Measurements from ENCODE around the gene CELF4.

CELF4 gene

DNA sequence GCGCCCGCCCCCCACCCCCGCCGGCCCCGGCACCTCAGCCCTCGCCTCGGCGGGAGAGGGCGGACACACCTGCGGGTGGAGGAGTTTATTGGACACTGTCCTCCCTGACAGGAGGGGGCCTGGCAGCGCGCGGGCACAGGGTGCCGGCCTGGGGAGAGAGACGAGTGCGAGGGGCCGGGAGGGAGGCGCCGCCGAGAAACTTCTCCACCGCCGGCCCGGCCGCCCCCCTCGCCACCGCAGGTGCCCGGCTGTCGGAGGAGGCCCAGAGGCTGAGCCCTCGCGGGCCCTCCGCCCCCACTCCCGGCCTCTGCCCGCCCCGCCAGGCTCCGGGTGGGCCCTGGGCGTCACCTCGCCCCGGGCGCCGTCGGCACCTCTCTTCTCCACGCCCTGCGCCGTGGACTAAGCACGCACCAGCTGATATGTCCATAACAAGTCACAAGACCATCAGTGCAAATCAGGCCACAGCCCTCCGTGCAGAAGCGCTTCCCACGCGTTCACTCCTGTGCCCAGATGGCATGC lies 311.3 kb downstream of the CELF4 start:
- no peak for TF ChIP-seq Cebpa-rat (IDR thresholded peaks at IDR 0.05)
- Histone ChIP-seq H3K4me2 (peak overlapping the region; percentile 41 to 66 (median 54); a peak in 18 of 22 replicates), H4K20me1 (peaks cover 0 to 6% (median 0%) of the 10 kb centered on the region in 11 experiments; a peak in 1 of 22 replicates), H3K9ac (peak overlapping the region in 1 of 11 experiments; percentile 54; a peak in 1 of 22 replicates), H3K36me3 (no peaks in the 10 kb centered on the region), H3K4me3 (peak overlapping the region in 7 of 10 experiments; percentile 26 to 51 (median 43); a peak in 8 of 20 replicates), H3K27ac (no peak overlapping the region), H3K4me1 (peaks cover 0 to 22% (median 6%) of the 10 kb centered on the region in 10 experiments; a peak in 10 of 20 replicates), H3K9me3 (replicated peaks in 1 of 11) (no peaks in the 10 kb centered on the region), H3K27me3 (peaks cover 0 to 26% (median 14%) of the 10 kb centered on the region in 11 experiments; a peak in 18 of 22 replicates)

DNA sequence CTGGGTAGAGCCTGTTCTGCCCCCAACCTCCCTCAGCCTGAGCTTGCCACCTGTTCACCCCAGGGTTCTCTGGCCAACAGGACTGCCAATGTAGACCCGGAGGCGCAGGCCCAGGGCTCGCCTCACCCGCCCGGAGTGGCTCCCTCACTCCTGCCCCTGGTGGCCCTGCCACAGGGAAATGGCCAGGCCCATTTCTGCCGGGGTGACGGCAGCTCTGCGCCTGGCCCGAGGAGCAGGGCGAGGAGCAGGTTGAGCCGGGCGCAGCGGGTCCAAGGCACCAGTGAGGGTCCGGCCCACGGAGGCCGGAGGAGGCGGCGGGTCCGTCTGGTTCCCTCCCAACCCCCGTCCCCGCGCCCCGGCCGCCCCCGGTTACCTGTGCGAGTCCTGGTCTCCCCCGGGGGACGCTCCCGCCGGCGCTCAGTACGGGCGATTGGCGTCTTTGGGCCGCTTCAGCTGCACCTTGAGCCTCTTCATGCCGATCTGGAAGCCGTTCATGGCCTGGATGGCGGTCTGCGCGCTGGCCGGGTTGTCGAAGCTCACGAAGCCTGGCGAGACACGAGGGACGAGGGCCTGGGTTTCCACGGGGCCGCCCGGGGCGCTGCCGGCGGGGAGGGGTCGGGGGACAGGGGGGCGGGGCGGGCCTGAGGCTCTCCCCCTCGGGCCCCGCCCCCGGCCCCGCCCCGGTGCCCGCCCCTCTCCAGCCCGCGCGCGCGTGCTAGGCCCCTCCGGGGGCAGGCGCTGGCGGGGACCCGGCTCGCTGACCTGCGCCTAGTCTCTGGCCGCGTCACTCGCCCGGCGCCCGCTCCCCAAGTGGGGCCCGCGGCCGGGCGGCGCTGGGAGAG lies 312.0 kb downstream of the CELF4 start:
- Histone ChIP-seq H3K9me3 (replicated peaks in 1 of 11) (no peaks in the 10 kb centered on the region), H3K27ac (no peak overlapping the region), H3K9ac (no peak overlapping the region), H3K36me3 (no peaks in the 10 kb centered on the region), H3K4me2 (peak overlapping the region in 9 of 11 experiments; percentile 18 to 65 (median 29); a peak in 12 of 22 replicates), H3K4me3 (peak overlapping the region in 4 of 10 experiments; percentile 8 to 51 (median 40); a peak in 4 of 20 replicates), H4K20me1 (peaks cover 0 to 6% (median 0%) of the 10 kb centered on the region in 11 experiments; a peak in 1 of 22 replicates), H3K27me3 (peaks cover 0 to 26% (median 14%) of the 10 kb centered on the region in 11 experiments; a peak in 18 of 22 replicates), H3K4me1 (peaks cover 0 to 22% (median 6%) of the 10 kb centered on the region in 10 experiments; a peak in 10 of 20 replicates)
- TF ChIP-seq Cebpa-rat (IDR thresholded peaks at IDR 0.05) = no peak

DNA sequence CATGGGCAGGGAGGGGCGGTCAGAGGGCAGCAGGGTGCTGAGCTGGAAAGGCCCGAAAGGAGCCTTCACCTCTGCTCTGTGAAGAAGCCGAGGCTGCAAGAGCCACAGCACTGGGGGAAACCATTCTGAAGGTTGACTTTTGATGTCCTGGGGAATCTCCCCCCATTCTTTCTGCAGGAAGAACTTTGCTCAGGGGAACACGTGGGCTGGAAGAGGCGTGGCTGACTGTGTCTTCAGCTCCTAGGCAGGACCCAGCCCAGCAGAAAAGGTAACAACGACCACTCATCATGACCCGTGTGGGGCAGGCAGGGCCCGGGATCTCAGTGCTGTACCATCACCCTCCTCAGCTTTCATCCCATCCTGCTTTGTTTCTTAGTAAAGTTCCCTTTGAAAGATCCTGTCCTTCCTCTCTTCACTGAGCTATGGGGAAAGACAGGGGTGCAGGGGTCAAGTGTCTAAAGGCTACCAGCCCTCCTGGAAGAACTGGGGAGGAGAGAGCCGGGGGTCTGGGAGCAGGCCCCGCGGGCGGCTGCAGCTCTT lies 312.7 kb downstream of the CELF4 start:
- H3K27me3 ChIP-seq = peaks cover 0 to 26% (median 14%) of the 10 kb centered on the region in 11 experiments; a peak in 18 of 22 replicates
- H3K4me2 ChIP-seq = peak overlapping the region in 4 of 11 experiments; percentile 23 to 44 (median 34); a peak in 5 of 22 replicates
- TF ChIP-seq Cebpa-rat (IDR thresholded peaks at IDR 0.05) = no peak
- peaks cover 0 to 6% (median 0%) of the 10 kb centered on the region in 11 experiments; a peak in 1 of 22 replicates for H4K20me1 ChIP-seq
- H3K36me3 ChIP-seq = no peaks in the 10 kb centered on the region
- no peaks in the 10 kb centered on the region for H3K9me3 ChIP-seq (replicated peaks in 1 of 11)
- no peak overlapping the region for H3K9ac ChIP-seq
- peaks cover 0 to 22% (median 6%) of the 10 kb centered on the region in 10 experiments; a peak in 10 of 20 replicates for H3K4me1 ChIP-seq
- H3K4me3 ChIP-seq = no peak overlapping the region
- H3K27ac ChIP-seq = no peak overlapping the region

DNA sequence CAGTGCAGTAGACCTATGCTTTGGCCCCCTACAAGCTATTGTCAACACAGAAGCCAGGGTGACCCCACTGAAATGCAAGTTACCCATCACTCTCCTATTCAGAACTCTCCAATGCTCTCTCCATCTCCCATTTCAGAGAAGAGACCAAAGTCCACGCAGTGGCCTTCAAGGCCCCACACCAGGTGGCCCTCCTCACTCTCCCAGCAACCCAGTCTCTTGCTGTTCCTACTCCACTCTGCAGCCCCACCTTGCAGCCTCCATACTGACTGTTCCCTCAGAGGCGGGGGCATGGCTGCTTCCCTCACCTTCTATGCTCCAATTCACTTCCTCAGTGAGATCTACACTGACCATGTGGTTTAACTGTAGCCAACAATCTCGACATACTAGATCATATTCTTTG lies 313.3 kb downstream of the CELF4 start:
- H4K20me1 ChIP-seq = peaks cover 0 to 6% (median 0%) of the 10 kb centered on the region in 11 experiments; a peak in 1 of 22 replicates
- no peak for TF ChIP-seq Cebpa-rat (IDR thresholded peaks at IDR 0.05)
- peaks cover 0 to 18% (median 6%) of the 10 kb centered on the region in 10 experiments; a peak in 10 of 20 replicates for H3K4me1 ChIP-seq
- H3K9me3 ChIP-seq (replicated peaks in 1 of 11) = no peaks in the 10 kb centered on the region
- H3K27me3 ChIP-seq = peaks cover 0 to 26% (median 14%) of the 10 kb centered on the region in 11 experiments; a peak in 18 of 22 replicates
- H3K9ac ChIP-seq = no peak overlapping the region
- no peaks in the 10 kb centered on the region for H3K36me3 ChIP-seq
- no peak overlapping the region for H3K4me3 ChIP-seq
- no peak overlapping the region for H3K4me2 ChIP-seq
- H3K27ac ChIP-seq = no peak overlapping the region

DNA sequence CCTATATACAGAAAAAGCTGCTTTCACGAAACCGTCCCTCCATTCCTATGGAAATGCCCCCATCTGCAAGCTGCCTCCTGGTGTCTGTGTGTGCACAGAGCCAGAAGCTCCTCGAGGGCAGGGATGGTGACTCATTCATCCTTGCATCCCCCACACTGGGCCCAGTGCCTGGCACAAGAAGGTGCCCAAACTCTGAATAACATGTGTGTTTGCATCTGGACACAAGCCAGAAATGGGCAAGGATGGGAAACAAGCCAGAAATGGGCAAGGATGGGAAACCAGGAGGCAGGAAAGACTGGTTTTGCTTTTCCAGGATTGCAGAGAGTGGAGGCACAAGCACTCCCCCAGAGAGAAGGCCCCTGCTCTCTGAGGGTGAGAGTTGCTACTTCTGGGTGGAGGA lies 313.9 kb downstream of the CELF4 start:
- H3K36me3 ChIP-seq = no peaks in the 10 kb centered on the region
- peaks cover 0 to 26% (median 14%) of the 10 kb centered on the region in 11 experiments; a peak in 18 of 22 replicates for H3K27me3 ChIP-seq
- H3K4me1 ChIP-seq = peaks cover 0 to 11% (median 6%) of the 10 kb centered on the region in 10 experiments; a peak in 9 of 20 replicates
- no peak overlapping the region for H3K27ac ChIP-seq
- H3K4me2 ChIP-seq = no peak overlapping the region
- no peaks in the 10 kb centered on the region for H3K9me3 ChIP-seq (replicated peaks in 1 of 11)
- TF ChIP-seq Cebpa-rat (IDR thresholded peaks at IDR 0.05) = no peak
- H4K20me1 ChIP-seq = peaks cover 0 to 6% (median 0%) of the 10 kb centered on the region in 11 experiments; a peak in 1 of 22 replicates
- no peak overlapping the region for H3K4me3 ChIP-seq
- H3K9ac ChIP-seq = no peak overlapping the region

DNA sequence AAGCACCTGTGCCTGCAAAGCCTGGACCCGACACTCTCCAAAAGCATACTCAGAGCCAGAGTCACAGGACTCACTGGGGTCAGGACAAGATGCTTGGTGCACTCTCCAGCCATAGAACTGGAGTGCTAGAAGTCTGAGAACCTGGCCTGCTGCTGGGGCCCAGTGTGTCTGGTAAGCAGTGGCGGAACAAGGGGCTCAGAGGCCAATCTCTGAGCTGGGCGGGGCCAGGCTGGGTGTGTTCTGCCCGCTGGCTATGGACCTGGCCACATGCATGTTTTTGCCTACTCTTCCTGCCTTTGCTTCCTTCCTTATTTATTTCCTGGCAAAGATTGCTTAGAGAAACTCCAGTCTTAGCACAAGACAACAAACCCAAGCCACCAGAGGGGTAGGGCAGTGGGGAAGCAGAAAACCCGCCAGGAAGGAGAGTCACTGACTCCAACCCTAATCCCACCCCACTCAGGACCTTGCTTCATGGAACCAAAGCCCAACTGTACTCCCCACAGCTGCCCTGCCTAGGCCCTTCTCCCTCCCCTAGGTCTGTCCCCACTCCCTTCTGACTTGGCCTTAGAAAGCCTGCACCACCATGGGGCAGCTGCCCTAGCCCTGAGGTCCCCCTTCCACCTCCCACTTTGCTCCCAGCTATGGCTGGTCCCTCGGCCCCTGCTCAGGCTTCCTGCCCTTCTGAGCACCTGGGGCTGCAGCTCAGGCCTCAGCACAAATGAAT lies 315.5 kb downstream of the CELF4 start:
- Histone ChIP-seq H3K4me2 (peak overlapping the region in 8 of 11 experiments; percentile 15 to 37 (median 21); a peak in 7 of 22 replicates), H4K20me1 (0 out of 22 replicates have a peak, but pooled peaks cover 0 to 6% (median 0%) of the 10 kb centered on the region in 11 experiments), H3K4me1 (peaks cover 0 to 9% (median 5%) of the 10 kb centered on the region in 10 experiments; a peak in 7 of 20 replicates), H3K27ac (no peak overlapping the region), H3K27me3 (peaks cover 0 to 21% (median 14%) of the 10 kb centered on the region in 11 experiments; a peak in 18 of 22 replicates), H3K36me3 (no peaks in the 10 kb centered on the region), H3K4me3 (no peak overlapping the region), H3K9me3 (replicated peaks in 1 of 11) (no peaks in the 10 kb centered on the region), H3K9ac (no peak overlapping the region)
- no peak for TF ChIP-seq Cebpa-rat (IDR thresholded peaks at IDR 0.05)

DNA sequence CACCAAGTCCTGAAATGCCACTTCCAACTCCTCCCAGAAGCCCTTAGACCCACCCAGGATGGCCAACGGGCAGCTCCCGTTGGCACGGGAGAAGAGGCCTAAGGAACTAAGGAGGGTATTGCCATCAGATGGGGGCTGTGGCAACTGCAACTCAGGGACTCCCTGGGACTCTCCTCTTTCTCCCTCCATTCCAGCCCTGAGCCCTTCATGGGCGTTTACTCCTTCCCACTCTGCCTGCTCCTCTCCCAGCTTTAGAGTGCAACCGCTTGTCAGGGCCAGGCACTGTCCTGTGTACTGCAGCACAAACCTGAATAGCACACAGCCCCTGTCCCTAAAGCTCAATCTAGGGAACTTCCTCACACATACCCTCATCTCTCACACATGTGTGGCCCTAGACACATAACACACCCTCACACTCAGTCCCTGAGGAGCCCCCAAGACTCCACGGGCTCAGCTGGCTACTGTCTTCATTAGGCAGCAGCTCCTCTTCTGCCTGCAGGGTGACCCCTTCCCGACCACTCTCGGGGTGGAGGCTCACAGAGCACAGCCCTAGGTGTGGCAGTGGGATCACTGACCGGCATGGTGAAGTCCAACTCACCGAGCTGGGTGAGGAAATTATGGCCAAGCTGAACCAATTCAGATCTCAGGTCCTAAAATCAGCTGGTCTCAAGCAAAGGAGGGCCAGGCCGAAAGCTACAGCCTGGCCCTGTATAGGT lies 316.3 kb downstream of the CELF4 start:
- Histone ChIP-seq H3K4me1 (peaks cover 0 to 9% (median 5%) of the 10 kb centered on the region in 10 experiments; a peak in 7 of 20 replicates), H3K36me3 (no peaks in the 10 kb centered on the region), H4K20me1 (0 out of 22 replicates have a peak, but pooled peaks cover 0 to 6% (median 0%) of the 10 kb centered on the region in 11 experiments), H3K9me3 (replicated peaks in 1 of 11) (no peaks in the 10 kb centered on the region), H3K27me3 (peaks cover 0 to 13% (median 8%) of the 10 kb centered on the region in 11 experiments; a peak in 17 of 22 replicates), H3K27ac (no peak overlapping the region), H3K4me3 (no peak overlapping the region), H3K4me2 (peak overlapping the region in 1 of 11 experiments; percentile 37; a peak in 1 of 22 replicates), H3K9ac (no peak overlapping the region)
- TF ChIP-seq Cebpa-rat (IDR thresholded peaks at IDR 0.05) = no peak

Data from BLaER1 treated with 17β-estradiol and CSF1 and Interleukin-3, amounts not matched to agents 10 nM and 100 nM (cell line).